ENCODE measurements around the gene PAIP2B.

DNA sequence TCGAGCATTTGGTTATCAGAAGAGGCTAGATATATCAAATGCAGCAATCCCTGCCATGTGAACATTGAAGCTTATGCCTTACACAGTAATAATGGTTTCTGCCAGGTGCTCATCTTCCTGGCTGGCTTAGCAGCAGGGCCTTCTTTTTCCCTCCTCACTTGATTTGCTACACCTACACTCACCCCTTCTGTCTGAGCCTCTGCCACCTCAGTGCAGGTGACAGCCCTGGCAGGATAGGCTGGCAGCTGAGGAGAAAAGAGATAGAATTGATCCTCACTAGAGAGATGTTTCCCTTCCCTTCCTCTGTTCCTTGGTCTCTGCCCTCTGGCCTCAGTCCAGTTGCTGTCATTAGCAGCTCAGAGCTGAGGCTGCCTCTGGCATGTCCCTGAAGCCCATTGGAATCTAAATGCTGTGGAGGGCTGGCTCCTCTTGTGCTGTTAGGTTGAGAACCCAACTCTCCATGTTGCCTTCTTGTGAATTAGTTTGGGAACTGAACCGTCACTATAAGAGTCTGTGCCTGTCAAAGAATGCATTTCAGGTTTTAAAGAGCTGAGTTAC lies 78.3 kb downstream of the PAIP2B start:
- TF ChIP-seq, protein P1, sequence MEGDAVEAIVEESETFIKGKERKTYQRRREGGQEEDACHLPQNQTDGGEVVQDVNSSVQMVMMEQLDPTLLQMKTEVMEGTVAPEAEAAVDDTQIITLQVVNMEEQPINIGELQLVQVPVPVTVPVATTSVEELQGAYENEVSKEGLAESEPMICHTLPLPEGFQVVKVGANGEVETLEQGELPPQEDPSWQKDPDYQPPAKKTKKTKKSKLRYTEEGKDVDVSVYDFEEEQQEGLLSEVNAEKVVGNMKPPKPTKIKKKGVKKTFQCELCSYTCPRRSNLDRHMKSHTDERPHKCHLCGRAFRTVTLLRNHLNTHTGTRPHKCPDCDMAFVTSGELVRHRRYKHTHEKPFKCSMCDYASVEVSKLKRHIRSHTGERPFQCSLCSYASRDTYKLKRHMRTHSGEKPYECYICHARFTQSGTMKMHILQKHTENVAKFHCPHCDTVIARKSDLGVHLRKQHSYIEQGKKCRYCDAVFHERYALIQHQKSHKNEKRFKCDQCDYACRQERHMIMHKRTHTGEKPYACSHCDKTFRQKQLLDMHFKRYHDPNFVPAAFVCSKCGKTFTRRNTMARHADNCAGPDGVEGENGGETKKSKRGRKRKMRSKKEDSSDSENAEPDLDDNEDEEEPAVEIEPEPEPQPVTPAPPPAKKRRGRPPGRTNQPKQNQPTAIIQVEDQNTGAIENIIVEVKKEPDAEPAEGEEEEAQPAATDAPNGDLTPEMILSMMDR (conservative IDR thresholded peaks at IDR 0.05; ENCODE audit: low read length): no peak
- TF ChIP-seq EZH2phosphoT487 (IDR thresholded peaks at IDR 0.05; ENCODE audit: borderline replicate concordance): no peak
